IPS-18c (cell line): ENCODE data around the gene AKAP8L.

Experiments used
- H3K4me3 ChIP-seq: 2 replicates; pipeline ENCODE4 v1.7.0; 2013; ENCODE audit warnings: low read depth, mild to moderate bottlenecking, low read length, moderate library complexity; ENCODE audit not compliant: insufficient read depth
- H3K9me3 ChIP-seq: one replicate; pipeline ENCODE4 v1.6.1; 2013; ENCODE audit warnings: mild to moderate bottlenecking, low read length, moderate library complexity; ENCODE audit not compliant: control insufficient read depth, insufficient read depth

AKAP8L gene

DNA sequence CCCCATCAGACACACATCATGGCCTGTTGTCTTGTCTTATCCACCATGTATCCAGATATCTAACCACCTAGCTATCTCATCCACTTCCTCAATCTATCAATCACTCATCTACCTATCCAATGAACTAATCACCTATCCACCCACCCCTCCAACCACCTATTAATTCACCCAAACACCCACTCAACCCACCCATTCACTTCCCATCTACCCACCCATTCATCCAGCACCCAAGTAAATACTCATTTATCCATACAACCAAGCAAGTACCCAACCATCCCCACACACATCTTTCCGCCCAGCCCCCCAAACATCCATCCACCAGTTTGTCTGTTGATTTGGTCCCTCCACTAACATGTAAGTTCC is 31.7 kb upstream of the AKAP8L start:
- peaks cover 2% of the 10 kb centered on the region for H3K9me3 ChIP-seq
- H3K4me3 ChIP-seq = no peak overlapping the region

DNA sequence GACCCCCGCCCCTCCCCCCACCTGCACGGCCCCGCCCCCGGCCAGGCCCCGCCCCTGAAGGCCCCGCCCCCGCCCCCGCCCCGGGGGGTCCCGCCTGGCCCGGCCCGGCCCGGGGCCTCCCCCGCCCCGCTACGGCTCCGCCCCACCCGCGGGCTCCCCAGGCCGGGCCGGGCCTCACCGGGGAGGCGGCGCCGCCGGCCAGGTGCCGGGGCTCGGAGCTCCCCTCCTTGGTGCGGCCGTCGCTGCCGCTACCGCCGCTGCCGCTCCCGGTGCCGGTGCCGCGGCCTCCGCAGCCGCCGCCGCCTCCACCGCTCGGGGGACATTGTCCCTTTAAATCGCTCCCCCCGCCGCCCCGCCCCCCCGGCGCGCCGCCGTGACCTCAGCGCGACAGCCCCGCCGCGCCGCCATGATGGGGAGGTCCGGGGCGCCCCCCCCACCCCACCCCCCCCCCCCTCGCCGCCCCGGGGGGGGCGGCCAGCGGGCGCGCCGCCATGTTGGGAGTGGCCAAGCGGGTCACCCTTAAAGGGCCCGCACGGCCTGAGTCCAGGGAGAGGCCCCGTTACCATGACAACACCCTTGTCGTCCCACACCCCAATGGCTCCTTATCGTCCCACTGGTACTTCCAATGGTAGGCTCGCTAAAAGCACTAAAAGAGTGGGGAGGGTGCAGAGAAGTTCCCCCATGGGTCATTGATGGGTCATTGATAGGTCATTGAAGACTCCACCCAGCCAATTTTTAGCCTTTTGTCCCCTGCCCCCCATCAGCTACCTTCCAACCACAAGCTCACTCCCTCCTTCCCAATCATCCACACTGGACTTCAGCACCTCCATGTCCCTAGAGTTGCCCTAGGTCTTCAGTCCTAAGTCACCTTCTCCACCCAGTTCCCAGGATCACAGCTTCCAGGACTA is 31.1 kb upstream of the AKAP8L start, which contains the start of gene WIZ:
Gene WIZ (minus strand): TSS at position 337 of the 908 bp plus-strand sequence. CDS start 1,649 bp downstream, outside the sequence.
- Histone ChIP-seq H3K9me3 (peaks cover 2% of the 10 kb centered on the region), H3K4me3 (peak within 1 kb of the TSS; percentile 72)

DNA sequence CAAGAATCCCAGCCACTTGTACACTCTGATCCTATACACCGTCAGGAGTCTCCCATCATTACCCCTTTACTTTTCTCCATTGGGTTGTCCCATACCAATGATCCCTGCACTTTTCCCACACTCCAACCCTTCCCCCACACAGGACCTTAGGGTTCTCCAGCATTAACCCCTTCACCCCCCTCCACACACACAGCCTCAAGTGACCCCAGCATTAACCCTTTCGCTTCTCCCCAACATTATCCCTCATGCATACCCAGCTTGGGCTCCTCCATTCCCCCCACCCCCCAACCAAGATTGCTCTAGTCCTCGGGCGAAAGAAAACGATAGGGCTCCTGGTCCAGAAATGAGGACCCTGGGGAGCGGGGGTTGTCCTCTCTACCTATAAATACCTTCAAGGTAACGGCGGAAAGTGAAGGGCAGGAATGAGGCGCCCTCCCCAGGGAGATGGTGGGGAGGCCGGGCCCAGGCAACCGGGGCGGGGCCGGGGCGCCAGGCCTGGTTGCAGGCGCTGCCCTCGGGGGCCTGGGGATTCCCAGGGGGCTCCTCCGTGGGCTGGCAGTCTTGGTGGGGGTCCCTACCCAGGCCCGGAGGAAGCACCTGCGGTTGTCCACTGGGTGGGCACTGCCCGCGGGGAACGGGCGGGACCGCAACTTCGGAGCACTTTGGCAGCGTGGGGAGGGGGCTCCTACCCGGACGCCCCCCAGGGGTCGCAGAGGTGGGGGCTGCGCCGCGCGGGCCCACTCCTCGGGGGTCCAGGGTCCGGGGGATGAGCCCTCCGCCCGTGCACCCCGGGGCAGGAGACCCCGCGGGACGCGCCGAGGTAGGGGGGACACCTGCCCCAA is 30.2 kb upstream of the AKAP8L start:
- Histone ChIP-seq H3K9me3 (peaks cover 2% of the 10 kb centered on the region), H3K4me3 (peak overlapping the region; percentile 72)

DNA sequence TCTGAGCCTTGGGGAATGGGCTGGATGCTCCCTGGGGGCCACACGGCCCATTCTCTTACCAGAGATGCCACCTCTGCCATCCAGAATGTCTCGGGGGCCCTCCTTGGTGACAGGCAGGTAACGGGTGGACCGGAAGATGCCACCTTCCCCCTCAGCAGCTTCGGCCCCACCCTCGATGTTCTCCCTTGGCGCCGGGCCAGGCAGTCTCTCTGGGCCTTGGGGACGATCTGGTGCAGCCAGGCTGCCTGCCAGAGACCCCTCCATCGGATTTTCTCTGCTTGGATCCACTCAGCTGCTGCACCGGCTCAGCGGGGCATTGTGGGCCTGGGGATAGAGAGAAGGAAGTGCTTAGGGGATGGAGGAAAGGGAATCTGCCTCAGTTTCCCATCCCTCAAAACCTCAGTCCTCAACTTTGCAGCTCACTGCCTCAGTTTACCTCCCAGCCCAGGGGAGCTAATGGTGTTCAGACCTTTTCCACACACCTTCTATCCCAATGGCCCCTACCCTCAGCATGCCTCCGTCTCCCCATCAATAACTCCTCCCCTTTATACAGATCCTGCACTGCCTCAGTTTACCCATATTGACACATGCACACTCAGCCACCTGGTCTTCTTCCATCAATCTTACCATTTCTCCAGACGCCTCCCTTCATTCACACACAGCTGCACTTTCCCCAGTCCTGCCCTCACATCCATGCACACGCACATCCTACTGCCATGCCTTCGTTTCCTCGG is 29.4 kb upstream of the AKAP8L start:
- Histone ChIP-seq H3K4me3 (0 out of 2 replicates have a peak overlapping the region, but pooled peaks have one; percentile 72), H3K9me3 (peaks cover 2% of the 10 kb centered on the region)

DNA sequence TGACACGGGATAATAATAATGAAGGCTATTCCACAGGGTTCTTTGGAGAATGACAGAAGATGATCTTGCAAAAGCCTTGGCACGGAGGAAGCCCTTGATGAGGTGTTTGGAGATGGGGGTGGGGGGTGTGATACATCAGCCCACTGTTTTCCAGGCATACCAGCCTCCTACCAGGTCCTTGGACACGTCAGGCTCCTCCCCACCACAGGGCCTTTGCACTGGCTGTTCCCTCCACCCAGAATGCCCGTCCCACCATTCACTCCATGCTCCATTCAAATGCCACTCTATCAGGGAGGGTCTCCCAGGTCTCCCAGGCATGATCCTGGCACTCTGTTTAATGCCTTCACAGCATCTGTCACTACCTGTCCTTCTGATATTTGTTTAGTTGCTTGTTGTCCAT is 28.3 kb upstream of the AKAP8L start:
- Histone ChIP-seq H3K9me3 (peaks cover 2% of the 10 kb centered on the region), H3K4me3 (no peak overlapping the region)

DNA sequence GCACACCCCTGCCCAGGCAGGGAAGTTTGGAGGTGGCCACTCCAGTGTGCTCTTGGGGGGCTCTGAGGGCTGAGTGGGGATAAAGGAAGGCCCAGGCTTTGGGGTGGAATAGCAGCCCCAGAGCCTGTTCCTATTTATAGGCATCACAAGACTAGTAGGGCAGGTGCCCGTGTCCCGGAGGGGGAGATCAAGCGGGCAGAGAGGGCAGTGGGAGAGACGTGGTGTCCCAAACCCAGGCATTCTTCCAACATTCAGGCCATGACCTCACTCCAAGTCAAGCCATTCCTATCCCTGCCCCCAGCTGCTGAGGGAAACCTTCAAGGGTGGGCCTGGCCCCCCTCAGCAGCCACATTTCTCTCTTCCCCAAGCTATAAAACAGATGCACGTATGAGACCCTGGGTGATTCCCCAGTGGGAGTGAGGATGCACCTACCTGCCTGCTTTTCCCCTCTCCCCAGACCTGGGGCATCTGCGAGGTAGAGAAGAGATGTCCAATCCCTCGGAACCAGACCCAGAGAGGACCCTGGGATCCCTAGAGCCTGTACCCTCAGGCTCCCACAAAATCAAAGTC is 27.1 kb upstream of the AKAP8L start:
- no peaks in the 10 kb centered on the region for H3K9me3 ChIP-seq

DNA sequence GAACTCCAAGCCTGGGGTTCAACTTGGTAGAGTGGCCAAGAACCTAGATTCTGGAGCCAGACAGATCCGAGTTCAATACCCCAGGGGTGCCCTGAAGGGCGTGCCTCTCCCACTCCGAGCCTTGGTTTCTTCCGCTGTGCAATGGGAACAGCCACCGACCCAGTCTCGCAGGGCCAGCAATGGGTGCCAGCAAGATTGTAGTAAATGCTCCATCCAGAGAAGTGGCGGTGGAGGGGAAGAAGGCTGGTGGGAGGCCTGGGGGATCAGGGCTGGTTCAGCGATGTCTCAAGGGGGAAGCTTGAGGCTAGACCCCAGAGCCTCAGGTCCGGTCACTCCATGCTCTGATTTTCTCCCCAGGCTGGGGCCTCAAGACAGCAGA is 26.4 kb upstream of the AKAP8L start:
- Histone ChIP-seq H3K4me3 (no peak overlapping the region), H3K9me3 (no peaks in the 10 kb centered on the region)

More for the DNA sequence above, 27.1 kb upstream of the AKAP8L start:
- no peak overlapping the region for H3K4me3 ChIP-seq

DNA sequence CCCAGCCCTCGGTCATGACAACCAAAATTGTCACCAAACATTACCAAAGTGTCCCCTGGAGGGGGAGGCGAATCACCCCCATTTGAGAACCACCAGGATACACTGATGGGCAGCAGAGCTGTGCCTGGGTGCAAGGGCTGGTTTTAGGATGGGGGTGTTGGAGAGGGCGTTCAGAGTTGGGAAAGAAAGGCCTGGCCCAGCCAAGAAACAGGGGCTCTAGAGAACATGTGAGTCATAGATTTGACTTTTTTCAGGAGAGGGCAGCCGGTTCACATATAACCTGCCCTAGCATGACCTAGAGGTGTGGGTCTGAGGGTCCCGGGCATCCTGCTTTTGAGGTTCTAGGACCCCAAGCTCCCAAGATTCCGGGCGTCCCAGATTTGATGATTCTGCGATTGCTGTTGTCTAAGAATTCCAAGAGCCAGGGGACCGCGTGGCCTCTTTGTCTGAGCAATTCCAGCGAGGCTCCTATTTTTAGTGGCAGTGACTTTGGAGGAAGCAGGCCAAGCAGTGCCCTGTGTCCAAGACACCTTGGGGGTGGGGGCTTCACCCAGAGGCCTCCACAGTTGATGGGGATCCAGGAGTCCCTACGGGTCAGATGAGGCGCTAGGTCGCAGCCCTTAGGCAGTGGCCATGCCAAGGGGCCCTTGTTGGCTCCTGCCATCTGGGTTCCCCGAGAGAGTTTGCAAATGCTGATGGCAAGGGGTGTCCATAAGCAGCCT is 25.9 kb upstream of the AKAP8L start:
- no peak overlapping the region for H3K4me3 ChIP-seq
- no peaks in the 10 kb centered on the region for H3K9me3 ChIP-seq

DNA sequence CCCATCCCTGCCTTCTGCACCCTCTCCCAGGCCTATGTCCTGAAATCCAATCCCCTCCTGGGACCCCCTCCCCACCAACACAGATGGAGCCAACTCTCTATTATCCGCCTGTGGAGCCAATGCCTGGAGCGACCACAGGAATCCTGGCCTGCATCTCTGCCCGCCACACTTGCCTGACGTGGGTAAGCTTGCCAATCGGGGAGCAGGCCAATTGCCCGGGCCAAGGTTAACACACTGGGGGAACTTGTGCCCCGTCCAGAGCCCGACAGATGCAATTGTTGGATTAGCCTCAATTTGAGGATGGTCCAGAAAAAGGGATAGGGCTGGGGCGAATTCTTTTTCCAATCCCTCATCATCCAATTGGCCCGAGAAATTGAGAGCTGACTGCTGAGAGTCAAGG is 25.1 kb upstream of the AKAP8L start:
- Histone ChIP-seq H3K4me3 (no peak overlapping the region), H3K9me3 (no peaks in the 10 kb centered on the region)

DNA sequence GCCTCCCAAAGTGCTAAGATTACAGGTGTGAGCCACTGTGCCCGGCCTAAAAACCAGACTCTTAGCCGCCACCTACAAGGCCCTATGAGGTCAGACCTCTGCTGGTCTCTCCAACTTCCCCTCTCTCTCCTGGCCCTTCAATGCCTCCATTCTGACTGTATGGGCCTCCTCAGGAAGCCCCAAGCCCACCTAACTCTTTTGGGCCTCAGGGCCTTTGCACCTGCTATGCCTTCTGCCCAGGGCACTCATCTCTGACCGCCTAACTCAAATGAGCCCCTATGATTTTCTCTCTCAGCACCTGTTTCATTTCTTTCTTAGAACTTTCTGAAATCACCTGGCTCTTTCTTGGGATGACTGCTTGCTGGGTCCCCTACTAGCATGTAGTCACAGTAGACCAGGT is 24.5 kb upstream of the AKAP8L start:
- H3K4me3 ChIP-seq = no peak overlapping the region

DNA sequence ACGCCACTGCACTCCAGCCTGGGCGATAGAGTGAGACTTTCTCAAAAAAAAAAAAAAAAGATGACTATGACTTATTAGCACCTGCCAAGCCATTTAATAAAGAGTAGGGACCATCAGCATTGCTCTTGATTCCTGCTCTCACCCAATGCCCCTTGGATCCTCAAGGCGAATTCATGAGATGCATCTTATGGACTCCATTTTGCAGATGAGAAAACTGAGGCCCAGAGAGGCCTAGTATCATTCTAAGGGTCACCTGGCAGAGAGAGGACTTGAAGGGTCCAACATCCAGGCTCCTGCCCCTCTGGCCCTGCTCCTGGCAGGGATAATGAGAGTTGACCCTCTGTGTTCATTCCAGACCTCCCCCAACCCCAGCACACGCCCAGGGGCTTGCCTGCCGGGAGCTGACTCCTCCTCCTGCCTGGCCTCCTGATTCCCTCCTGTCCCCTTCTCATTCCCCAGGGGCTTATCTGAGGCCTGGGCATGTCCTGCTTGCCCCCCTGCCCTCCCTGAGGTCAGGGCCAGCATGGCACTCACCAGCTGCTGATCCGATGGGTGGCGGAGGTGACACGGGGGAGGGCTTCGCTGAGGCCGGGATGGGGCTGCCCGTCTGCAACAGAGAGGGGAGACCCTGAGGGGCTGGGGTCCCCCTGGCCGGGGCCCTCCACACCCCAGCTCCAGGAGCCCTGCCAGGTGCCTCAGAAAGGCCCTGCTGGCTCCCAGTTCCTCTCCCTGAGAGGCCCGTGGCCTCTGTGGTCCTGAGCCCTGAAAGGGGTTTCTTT is 23.5 kb upstream of the AKAP8L start:
- Histone ChIP-seq H3K9me3 (no peaks in the 10 kb centered on the region), H3K4me3 (no peak overlapping the region)

More for the DNA sequence above, 24.5 kb upstream of the AKAP8L start:
- H3K9me3 ChIP-seq = no peaks in the 10 kb centered on the region

DNA sequence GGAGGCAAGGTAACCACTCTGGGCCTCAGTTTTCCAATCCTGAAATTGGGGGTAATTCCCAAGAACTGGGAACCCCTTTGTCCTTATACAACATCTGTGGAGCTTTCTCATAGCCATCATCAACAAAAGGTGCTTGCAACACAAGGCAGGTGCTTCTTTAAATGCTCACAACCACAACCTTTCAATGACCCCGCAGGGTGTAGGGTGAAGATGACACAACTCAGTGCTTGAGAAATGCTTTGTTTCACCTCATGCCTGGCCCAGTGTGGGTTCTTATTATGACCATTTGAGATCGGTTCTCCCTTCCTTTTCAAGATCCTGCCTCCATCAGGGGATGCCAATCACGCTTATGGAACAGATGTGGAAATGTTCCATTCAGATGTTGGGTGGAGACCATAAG is 22.5 kb upstream of the AKAP8L start:
- no peak overlapping the region for H3K4me3 ChIP-seq

DNA sequence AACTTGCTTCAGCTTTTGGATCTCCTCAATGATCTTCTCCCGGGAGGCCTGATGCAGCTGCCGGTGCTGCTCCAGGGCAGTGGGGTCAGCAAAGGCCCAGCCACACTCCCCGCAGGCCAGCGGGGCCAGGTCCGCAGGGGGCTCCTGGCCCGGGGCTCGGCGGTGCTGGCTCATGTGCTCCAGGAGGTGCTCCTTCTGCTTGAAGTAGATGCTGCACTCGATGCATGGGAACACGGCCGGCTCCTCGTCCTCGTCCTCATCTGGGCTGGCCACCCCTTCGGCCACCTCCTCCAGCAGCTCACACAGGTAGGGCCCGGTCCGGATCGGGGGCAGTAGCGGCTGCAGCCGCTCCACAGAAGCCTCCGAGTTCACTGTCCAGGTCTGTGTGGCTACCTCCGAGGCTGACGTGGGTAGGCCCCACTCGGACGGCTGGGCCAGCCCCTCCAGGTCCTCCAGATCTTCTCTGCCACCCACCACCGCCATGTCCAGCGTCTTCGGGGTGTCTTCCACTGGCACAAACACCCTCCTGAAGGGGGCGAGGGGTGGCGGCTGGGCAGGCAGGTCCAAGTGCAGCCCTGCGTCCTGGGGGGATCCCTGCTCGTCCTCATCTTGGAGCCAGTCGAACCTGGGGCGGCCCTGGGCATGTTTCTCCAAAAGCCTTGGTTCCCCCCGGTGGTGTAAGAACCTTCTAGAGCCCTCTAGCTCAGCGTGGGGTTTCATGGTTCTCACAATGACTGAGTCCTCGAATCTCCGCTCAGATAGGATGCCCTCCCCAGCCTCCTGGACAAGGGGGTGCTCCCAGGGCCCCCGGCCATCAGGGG is 21.2 kb upstream of the AKAP8L start:
- Histone ChIP-seq H3K9me3 (no peaks in the 10 kb centered on the region), H3K4me3 (no peak overlapping the region)

More for the DNA sequence above, 22.5 kb upstream of the AKAP8L start:
- H3K9me3 ChIP-seq = no peaks in the 10 kb centered on the region

DNA sequence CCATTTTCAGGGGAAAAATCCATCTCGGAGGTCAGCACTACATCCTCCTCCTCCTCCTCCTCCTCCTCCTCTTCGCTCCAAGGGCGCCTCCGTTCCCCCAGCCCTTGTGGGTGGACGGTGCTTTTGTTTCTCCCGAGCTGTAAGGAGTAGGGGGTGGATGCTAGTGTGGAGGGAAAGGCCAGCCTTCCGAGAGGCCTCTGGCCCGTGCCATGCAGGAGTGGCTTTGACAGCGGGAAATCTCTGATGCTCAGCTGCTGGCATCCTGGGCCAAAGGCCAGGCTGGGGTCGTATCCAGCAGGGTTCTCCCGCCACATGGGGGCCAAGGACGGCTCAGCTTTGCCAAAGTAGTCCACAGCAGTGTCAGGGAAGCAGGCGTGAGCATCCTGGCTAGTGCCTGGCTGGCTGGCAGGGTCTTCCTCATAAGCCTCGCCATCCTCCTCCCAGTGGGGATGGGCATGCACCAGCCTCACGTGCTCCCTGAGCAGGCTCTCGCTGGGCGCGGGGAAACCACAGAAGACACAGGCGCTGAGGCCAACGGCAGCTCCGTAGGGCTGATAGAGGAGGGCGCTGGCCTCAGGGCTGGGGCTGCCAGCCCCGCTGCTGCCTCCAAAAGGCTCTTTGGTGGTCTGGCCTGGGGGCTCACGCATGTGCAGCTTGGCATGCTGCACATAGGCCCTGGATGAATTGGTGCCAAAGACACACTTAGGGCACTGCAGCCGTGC is 20.5 kb upstream of the AKAP8L start:
- Histone ChIP-seq H3K4me3 (no peak overlapping the region), H3K9me3 (no peaks in the 10 kb centered on the region)

DNA sequence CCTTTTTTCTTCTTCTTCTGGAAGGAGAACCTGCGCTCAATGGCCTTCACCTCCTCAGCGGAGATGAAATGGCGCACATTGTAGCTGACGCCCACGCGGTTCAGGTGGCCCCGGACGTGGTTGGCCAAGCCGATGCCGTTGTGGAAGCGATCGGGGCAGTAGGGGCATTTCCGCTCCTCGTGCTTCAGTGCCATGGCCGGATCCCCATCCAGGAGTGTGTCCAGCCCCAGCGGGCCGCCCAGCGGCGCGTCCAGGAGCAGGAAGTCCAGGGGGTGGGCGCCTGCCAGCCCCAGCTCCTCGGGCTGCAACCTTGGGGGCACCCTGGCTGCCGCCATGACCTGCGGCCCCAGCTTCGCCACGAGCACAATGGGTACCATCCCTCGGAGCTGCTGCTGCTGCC is 19.8 kb upstream of the AKAP8L start:
- H3K9me3 ChIP-seq = no peaks in the 10 kb centered on the region
- no peak overlapping the region for H3K4me3 ChIP-seq
